ENCODE results near the gene CSMD2.

CSMD2 gene

GRCh38 chr1:33641104-33641830, 523.8 kb downstream of the CSMD2 start:
- WGBS (ENCODE audit: insufficient coverage, insufficient read length) = no CpG with 5 or more reads among the region's 5 CpGs
- no peak for DNase-seq (ENCODE audit: low read depth, low spot score)

GRCh38 chr1:33640114-33640660, 524.8 kb downstream of the CSMD2 start:
- Histone ChIP-seq H3K27ac (ENCODE audit: low read length) (no peak overlapping the region), H3K27me3 (ENCODE audit: control insufficient read depth, insufficient read depth, low read length) (no peaks in the 10 kb centered on the region), H3K4me1 (ENCODE audit: control insufficient read depth, insufficient read depth, low read length) (peaks cover 2% of the 10 kb centered on the region; the same call in 1 of the 2 replicates), H3K9me3 (ENCODE audit: control insufficient read depth, insufficient read depth, low read length) (no peaks in the 10 kb centered on the region), H3K36me3 (ENCODE audit: control insufficient read depth, insufficient read depth, low read length) (no peaks in the 10 kb centered on the region), H3K4me3 (ENCODE audit: low read length) (no peak overlapping the region)
- no CpG with 5 or more reads among the region's 3 CpGs for WGBS (ENCODE audit: insufficient coverage, insufficient read length)
- DNase-seq (ENCODE audit: low read depth, low spot score) = no peak

More at GRCh38 chr1:33641104-33641830, 523.8 kb downstream of the CSMD2 start:
- H3K27ac ChIP-seq (ENCODE audit: low read length) = no peak overlapping the region
- no peaks in the 10 kb centered on the region for H3K9me3 ChIP-seq (ENCODE audit: control insufficient read depth, insufficient read depth, low read length)
- no peaks in the 10 kb centered on the region for H3K27me3 ChIP-seq (ENCODE audit: control insufficient read depth, insufficient read depth, low read length)
- H3K36me3 ChIP-seq (ENCODE audit: control insufficient read depth, insufficient read depth, low read length) = no peaks in the 10 kb centered on the region
- H3K4me1 ChIP-seq (ENCODE audit: control insufficient read depth, insufficient read depth, low read length) = no peaks in the 10 kb centered on the region; the same call in 1 of the 2 replicates
- no peak overlapping the region for H3K4me3 ChIP-seq (ENCODE audit: low read length)

GRCh38 chr1:33637846-33638440, 527.1 kb downstream of the CSMD2 start:
- H3K4me3 ChIP-seq (ENCODE audit: low read length) = no peak overlapping the region
- H3K4me1 ChIP-seq (ENCODE audit: control insufficient read depth, insufficient read depth, low read length) = peaks cover 4% of the 10 kb centered on the region; the same call in 1 of the 2 replicates
- no peaks in the 10 kb centered on the region for H3K27me3 ChIP-seq (ENCODE audit: control insufficient read depth, insufficient read depth, low read length)
- no peaks in the 10 kb centered on the region for H3K9me3 ChIP-seq (ENCODE audit: control insufficient read depth, insufficient read depth, low read length)
- no peak for DNase-seq (ENCODE audit: low read depth, low spot score)
- no peak overlapping the region for H3K27ac ChIP-seq (ENCODE audit: low read length)
- no peaks in the 10 kb centered on the region for H3K36me3 ChIP-seq (ENCODE audit: control insufficient read depth, insufficient read depth, low read length)
- WGBS (ENCODE audit: insufficient coverage, insufficient read length) = no CpG with 5 or more reads among the region's 7 CpGs

GRCh38 chr1:33636209-33636608, 528.8 kb downstream of the CSMD2 start:
- Histone ChIP-seq H3K4me3 (ENCODE audit: low read length) (no peak overlapping the region), H3K9me3 (ENCODE audit: control insufficient read depth, insufficient read depth, low read length) (no peaks in the 10 kb centered on the region), H3K36me3 (ENCODE audit: control insufficient read depth, insufficient read depth, low read length) (no peaks in the 10 kb centered on the region), H3K4me1 (ENCODE audit: control insufficient read depth, insufficient read depth, low read length) (peaks cover 4% of the 10 kb centered on the region; the same call in 1 of the 2 replicates), H3K27ac (ENCODE audit: low read length) (no peak overlapping the region), H3K27me3 (ENCODE audit: control insufficient read depth, insufficient read depth, low read length) (no peaks in the 10 kb centered on the region)
- WGBS (ENCODE audit: insufficient coverage, insufficient read length) = no CpG with 5 or more reads among the region's 14 CpGs
- no peak for DNase-seq (ENCODE audit: low read depth, low spot score)

- H3K27ac ChIP-seq (ENCODE audit: low read length) = no peak overlapping the region
- H3K36me3 ChIP-seq (ENCODE audit: control insufficient read depth, insufficient read depth, low read length) = no peaks in the 10 kb centered on the region
- H3K4me3 ChIP-seq (ENCODE audit: low read length) = no peak overlapping the region
- no peaks in the 10 kb centered on the region for H3K27me3 ChIP-seq (ENCODE audit: control insufficient read depth, insufficient read depth, low read length)
- WGBS (ENCODE audit: insufficient coverage, insufficient read length) = no CpG with 5 or more reads among the region's 7 CpGs
- no peaks in the 10 kb centered on the region for H3K9me3 ChIP-seq (ENCODE audit: control insufficient read depth, insufficient read depth, low read length)
- no peak for DNase-seq (ENCODE audit: low read depth, low spot score)
- peaks cover 4% of the 10 kb centered on the region; the same call in 1 of the 2 replicates for H3K4me1 ChIP-seq (ENCODE audit: control insufficient read depth, insufficient read depth, low read length)
These were observed 529.6 kb downstream of the CSMD2 start for GRCh38 chr1:33635336-33636012.

GRCh38 chr1:33634806-33635205, 530.2 kb downstream of the CSMD2 start:
- no peaks in the 10 kb centered on the region for H3K9me3 ChIP-seq (ENCODE audit: control insufficient read depth, insufficient read depth, low read length)
- DNase-seq (ENCODE audit: low read depth, low spot score) = peak; percentile 55
- no peak overlapping the region for H3K4me3 ChIP-seq (ENCODE audit: low read length)
- H3K4me1 ChIP-seq (ENCODE audit: control insufficient read depth, insufficient read depth, low read length) = peaks cover 4% of the 10 kb centered on the region; the same call in 1 of the 2 replicates
- H3K27me3 ChIP-seq (ENCODE audit: control insufficient read depth, insufficient read depth, low read length) = no peaks in the 10 kb centered on the region
- no peak overlapping the region for H3K27ac ChIP-seq (ENCODE audit: low read length)
- no CpG with 5 or more reads among the region's 9 CpGs for WGBS (ENCODE audit: insufficient coverage, insufficient read length)
- no peaks in the 10 kb centered on the region for H3K36me3 ChIP-seq (ENCODE audit: control insufficient read depth, insufficient read depth, low read length)

GRCh38 chr1:33634143-33634542, 530.9 kb downstream of the CSMD2 start:
- DNase-seq (ENCODE audit: low read depth, low spot score) = no peak
- peaks cover 4% of the 10 kb centered on the region; the same call in 1 of the 2 replicates for H3K4me1 ChIP-seq (ENCODE audit: control insufficient read depth, insufficient read depth, low read length)
- no CpG with 5 or more reads among the region's 5 CpGs for WGBS (ENCODE audit: insufficient coverage, insufficient read length)
- no peak overlapping the region for H3K4me3 ChIP-seq (ENCODE audit: low read length)
- no peaks in the 10 kb centered on the region for H3K9me3 ChIP-seq (ENCODE audit: control insufficient read depth, insufficient read depth, low read length)
- no peaks in the 10 kb centered on the region for H3K27me3 ChIP-seq (ENCODE audit: control insufficient read depth, insufficient read depth, low read length)
- no peaks in the 10 kb centered on the region for H3K36me3 ChIP-seq (ENCODE audit: control insufficient read depth, insufficient read depth, low read length)
- H3K27ac ChIP-seq (ENCODE audit: low read length) = no peak overlapping the region

- Histone ChIP-seq H3K27ac (ENCODE audit: low read length) (no peak overlapping the region), H3K36me3 (ENCODE audit: control insufficient read depth, insufficient read depth, low read length) (no peaks in the 10 kb centered on the region), H3K4me1 (ENCODE audit: control insufficient read depth, insufficient read depth, low read length) (peaks cover 4% of the 10 kb centered on the region; the same call in 1 of the 2 replicates), H3K4me3 (ENCODE audit: low read length) (no peak overlapping the region), H3K27me3 (ENCODE audit: control insufficient read depth, insufficient read depth, low read length) (no peaks in the 10 kb centered on the region), H3K9me3 (ENCODE audit: control insufficient read depth, insufficient read depth, low read length) (no peaks in the 10 kb centered on the region)
- DNase-seq (ENCODE audit: low read depth, low spot score) = peak; percentile 88
- WGBS (ENCODE audit: insufficient coverage, insufficient read length) = no CpG with 5 or more reads among the region's 29 CpGs
These were observed 531.8 kb downstream of the CSMD2 start for GRCh38 chr1:33633019-33633801.

- H3K27me3 ChIP-seq (ENCODE audit: control insufficient read depth, insufficient read depth, low read length) = no peaks in the 10 kb centered on the region
- peaks cover 2% of the 10 kb centered on the region; the same call in 1 of the 2 replicates for H3K4me1 ChIP-seq (ENCODE audit: control insufficient read depth, insufficient read depth, low read length)
- H3K4me3 ChIP-seq (ENCODE audit: low read length) = no peak overlapping the region
- no CpG with 5 or more reads among the region's 1 CpG for WGBS (ENCODE audit: insufficient coverage, insufficient read length)
- no peak overlapping the region for H3K27ac ChIP-seq (ENCODE audit: low read length)
- DNase-seq (ENCODE audit: low read depth, low spot score) = no peak
- H3K9me3 ChIP-seq (ENCODE audit: control insufficient read depth, insufficient read depth, low read length) = no peaks in the 10 kb centered on the region
- H3K36me3 ChIP-seq (ENCODE audit: control insufficient read depth, insufficient read depth, low read length) = no peaks in the 10 kb centered on the region
These were observed 534.3 kb downstream of the CSMD2 start for GRCh38 chr1:33630686-33631085.

GRCh38 chr1:33626801-33627200, 538.2 kb downstream of the CSMD2 start:
- no peak overlapping the region for H3K27ac ChIP-seq (ENCODE audit: low read length)
- no peaks in the 10 kb centered on the region for H3K9me3 ChIP-seq (ENCODE audit: control insufficient read depth, insufficient read depth, low read length)
- no peaks in the 10 kb centered on the region for H3K4me1 ChIP-seq (ENCODE audit: control insufficient read depth, insufficient read depth, low read length)
- no peaks in the 10 kb centered on the region for H3K36me3 ChIP-seq (ENCODE audit: control insufficient read depth, insufficient read depth, low read length)
- H3K4me3 ChIP-seq (ENCODE audit: low read length) = no peak overlapping the region
- H3K27me3 ChIP-seq (ENCODE audit: control insufficient read depth, insufficient read depth, low read length) = no peaks in the 10 kb centered on the region
- no peak for DNase-seq (ENCODE audit: low read depth, low spot score)
- no CpG with 5 or more reads among the region's 4 CpGs for WGBS (ENCODE audit: insufficient coverage, insufficient read length)

Data from iPS DF 6.9 (cell line).